Effector memory CD8-positive, alpha-beta T cell (primary cell): ENCODE results near the gene EIPR1.

Experiments
- ATAC-seq: fragments of 150-1000 bp; cut with Tn5 transposase; replicated peaks from 2 replicates; pipeline ENCODE4 v1.10.0; 2021; ENCODE audit warnings: mild to moderate bottlenecking, moderate library complexity
- DNase-seq, 3 experiments: peaks; one replicate each; pipeline ENCODE4 v3.0.0; 2021
- H3K27ac Mint-ChIP-seq, 2 donors: one replicate each; pipeline ENCODE4 v1.8.0; 2022; ENCODE audit warnings: mild to moderate bottlenecking in 2 of 2, mixed read lengths in 2 of 2, moderate library complexity in 2 of 2
- H3K27me3 Mint-ChIP-seq, 2 donors: one replicate each; pipeline ENCODE4 v1.8.0; 2022; ENCODE audit warnings: mixed read lengths in 2 of 2
- H3K36me3 Mint-ChIP-seq: one replicate; pipeline ENCODE4 v1.8.0; 2022; ENCODE audit warnings: mild to moderate bottlenecking, moderate library complexity, mixed read lengths; ENCODE audit not compliant: insufficient read depth
- H3K4me1 Mint-ChIP-seq, 2 donors: one replicate each; pipeline ENCODE4 v1.8.0; 2022; ENCODE audit warnings: low read depth in 2 of 2, mixed read lengths in 2 of 2
- H3K4me3 Mint-ChIP-seq, 2 donors: one replicate each; pipeline ENCODE4 v1.8.0; 2022; ENCODE audit warnings: mild to moderate bottlenecking in 2 of 2, mixed read lengths in 2 of 2, moderate library complexity in 2 of 2
- H3K9me3 Mint-ChIP-seq, 2 donors: one replicate each; pipeline ENCODE4 v1.8.0; 2022; ENCODE audit warnings: mixed read lengths in 2 of 2

Gene EIPR1

GRCh38 chr2:3323360-3324035 is 54.1 kb downstream of the EIPR1 start:
- no peak for ATAC-seq

GRCh38 chr2:3322311-3322970 is 55.2 kb downstream of the EIPR1 start:
- H3K4me1 Mint-ChIP-seq: peaks cover 3 to 8% of the 10 kb centered on the region in 2 donors
- H3K9me3 Mint-ChIP-seq: no peaks in the 10 kb centered on the region
- H3K4me3 Mint-ChIP-seq: no peak overlapping the region
- no peak overlapping the region for H3K27ac Mint-ChIP-seq
- ATAC-seq (no peak), DNase-seq (no peak)
- no peaks in the 10 kb centered on the region for H3K27me3 Mint-ChIP-seq
- no peaks in the 10 kb centered on the region for H3K36me3 Mint-ChIP-seq

More at GRCh38 chr2:3323360-3324035, 54.1 kb downstream of the EIPR1 start:
- H3K4me1 Mint-ChIP-seq: peaks cover 3 to 8% of the 10 kb centered on the region in 2 donors
- no peak for DNase-seq
- H3K36me3 Mint-ChIP-seq: no peaks in the 10 kb centered on the region
- no peaks in the 10 kb centered on the region for H3K27me3 Mint-ChIP-seq
- peak overlapping the region in 1 of 2 donors; percentile 44 for H3K27ac Mint-ChIP-seq
- H3K9me3 Mint-ChIP-seq: no peaks in the 10 kb centered on the region
- H3K4me3 Mint-ChIP-seq: no peak overlapping the region

- Mint-ChIP-seq H3K9me3 (no peaks in the 10 kb centered on the region), H3K4me1 (peaks cover 3 to 7% of the 10 kb centered on the region in 2 donors), H3K4me3 (no peak overlapping the region), H3K36me3 (no peaks in the 10 kb centered on the region), H3K27me3 (no peaks in the 10 kb centered on the region), H3K27ac (no peak overlapping the region)
- DNase-seq (no peak), ATAC-seq (no peak)
Observed at GRCh38 chr2:3321825-3322224, 55.8 kb downstream of the EIPR1 start.

GRCh38 chr2:3320910-3321605 is 56.6 kb downstream of the EIPR1 start:
- H3K27ac Mint-ChIP-seq: no peak overlapping the region
- H3K4me1 Mint-ChIP-seq: peaks cover 3 to 5% of the 10 kb centered on the region in 2 donors
- H3K9me3 Mint-ChIP-seq: no peaks in the 10 kb centered on the region
- no peak overlapping the region for H3K4me3 Mint-ChIP-seq
- no peaks in the 10 kb centered on the region for H3K36me3 Mint-ChIP-seq
- ATAC-seq: no peak
- H3K27me3 Mint-ChIP-seq: no peaks in the 10 kb centered on the region
- DNase-seq: no peak

- no peaks in the 10 kb centered on the region for H3K27me3 Mint-ChIP-seq
- no peak overlapping the region for H3K4me3 Mint-ChIP-seq
- no peaks in the 10 kb centered on the region for H3K9me3 Mint-ChIP-seq
- H3K36me3 Mint-ChIP-seq: no peaks in the 10 kb centered on the region
- H3K4me1 Mint-ChIP-seq: peaks cover 3 to 5% of the 10 kb centered on the region in 2 donors
- no peak for DNase-seq
- no peak for ATAC-seq
- no peak overlapping the region for H3K27ac Mint-ChIP-seq
Observed at GRCh38 chr2:3319745-3320566, 57.7 kb downstream of the EIPR1 start.

GRCh38 chr2:3319134-3319533 is 58.5 kb downstream of the EIPR1 start:
- H3K36me3 Mint-ChIP-seq: no peaks in the 10 kb centered on the region
- DNase-seq (no peak), ATAC-seq (no peak)
- no peaks in the 10 kb centered on the region for H3K27me3 Mint-ChIP-seq
- H3K4me3 Mint-ChIP-seq: no peak overlapping the region
- peaks cover 6 to 8% of the 10 kb centered on the region in 2 donors for H3K4me1 Mint-ChIP-seq
- H3K9me3 Mint-ChIP-seq: no peaks in the 10 kb centered on the region
- no peak overlapping the region for H3K27ac Mint-ChIP-seq

- Mint-ChIP-seq H3K4me3 (no peak overlapping the region), H3K36me3 (no peaks in the 10 kb centered on the region), H3K27me3 (no peaks in the 10 kb centered on the region), H3K27ac (no peak overlapping the region), H3K9me3 (no peaks in the 10 kb centered on the region), H3K4me1 (peaks cover 10 to 14% of the 10 kb centered on the region in 2 donors)
- ATAC-seq (no peak), DNase-seq (no peak)
Observed at GRCh38 chr2:3317871-3318590, 59.6 kb downstream of the EIPR1 start.

- H3K4me1 Mint-ChIP-seq: peaks cover 18 to 21% of the 10 kb centered on the region in 2 donors
- no peaks in the 10 kb centered on the region for H3K27me3 Mint-ChIP-seq
- ATAC-seq: no peak
- no peak overlapping the region for H3K27ac Mint-ChIP-seq
- no peak overlapping the region for H3K4me3 Mint-ChIP-seq
- DNase-seq: no peak
- no peaks in the 10 kb centered on the region for H3K9me3 Mint-ChIP-seq
- H3K36me3 Mint-ChIP-seq: no peaks in the 10 kb centered on the region
Observed at GRCh38 chr2:3317277-3317685, 60.3 kb downstream of the EIPR1 start.

GRCh38 chr2:3316456-3317276 is 61.0 kb downstream of the EIPR1 start:
- Mint-ChIP-seq H3K9me3 (no peaks in the 10 kb centered on the region), H3K27me3 (no peaks in the 10 kb centered on the region), H3K36me3 (no peaks in the 10 kb centered on the region), H3K4me1 (peaks cover 22 to 24% of the 10 kb centered on the region in 2 donors), H3K4me3 (no peak overlapping the region), H3K27ac (no peak overlapping the region)
- DNase-seq: no peak
- no peak for ATAC-seq

GRCh38 chr2:3314626-3315025 is 63.0 kb downstream of the EIPR1 start:
- no peaks in the 10 kb centered on the region for H3K36me3 Mint-ChIP-seq
- H3K27ac Mint-ChIP-seq: peak overlapping the region; percentile 55 to 72
- H3K4me1 Mint-ChIP-seq: peaks cover 22 to 24% of the 10 kb centered on the region in 2 donors
- ATAC-seq (no peak), DNase-seq (no peak)
- peak overlapping the region in 1 of 2 donors; percentile 12 for H3K4me3 Mint-ChIP-seq
- H3K9me3 Mint-ChIP-seq: no peaks in the 10 kb centered on the region
- no peaks in the 10 kb centered on the region for H3K27me3 Mint-ChIP-seq

GRCh38 chr2:3313781-3314375 is 63.7 kb downstream of the EIPR1 start:
- H3K9me3 Mint-ChIP-seq: no peaks in the 10 kb centered on the region
- H3K27me3 Mint-ChIP-seq: no peaks in the 10 kb centered on the region
- H3K4me1 Mint-ChIP-seq: peaks cover 22 to 29% of the 10 kb centered on the region in 2 donors
- DNase-seq (no peak), ATAC-seq (no peak)
- H3K36me3 Mint-ChIP-seq: no peaks in the 10 kb centered on the region
- H3K4me3 Mint-ChIP-seq: no peak overlapping the region
- peak overlapping the region; percentile 90 to 97 for H3K27ac Mint-ChIP-seq
